ENCODE results near the gene NDRG4. TPM values are rescaled to one million over a fixed set of nuclear protein-coding genes. Genes with fewer than 3 reads are reported as not detected.

The NDRG4 gene, protein sequence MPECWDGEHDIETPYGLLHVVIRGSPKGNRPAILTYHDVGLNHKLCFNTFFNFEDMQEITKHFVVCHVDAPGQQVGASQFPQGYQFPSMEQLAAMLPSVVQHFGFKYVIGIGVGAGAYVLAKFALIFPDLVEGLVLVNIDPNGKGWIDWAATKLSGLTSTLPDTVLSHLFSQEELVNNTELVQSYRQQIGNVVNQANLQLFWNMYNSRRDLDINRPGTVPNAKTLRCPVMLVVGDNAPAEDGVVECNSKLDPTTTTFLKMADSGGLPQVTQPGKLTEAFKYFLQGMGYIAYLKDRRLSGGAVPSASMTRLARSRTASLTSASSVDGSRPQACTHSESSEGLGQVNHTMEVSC
- total RNA-seq = 88.5 and 229 TPM in 2 replicates

DNA sequence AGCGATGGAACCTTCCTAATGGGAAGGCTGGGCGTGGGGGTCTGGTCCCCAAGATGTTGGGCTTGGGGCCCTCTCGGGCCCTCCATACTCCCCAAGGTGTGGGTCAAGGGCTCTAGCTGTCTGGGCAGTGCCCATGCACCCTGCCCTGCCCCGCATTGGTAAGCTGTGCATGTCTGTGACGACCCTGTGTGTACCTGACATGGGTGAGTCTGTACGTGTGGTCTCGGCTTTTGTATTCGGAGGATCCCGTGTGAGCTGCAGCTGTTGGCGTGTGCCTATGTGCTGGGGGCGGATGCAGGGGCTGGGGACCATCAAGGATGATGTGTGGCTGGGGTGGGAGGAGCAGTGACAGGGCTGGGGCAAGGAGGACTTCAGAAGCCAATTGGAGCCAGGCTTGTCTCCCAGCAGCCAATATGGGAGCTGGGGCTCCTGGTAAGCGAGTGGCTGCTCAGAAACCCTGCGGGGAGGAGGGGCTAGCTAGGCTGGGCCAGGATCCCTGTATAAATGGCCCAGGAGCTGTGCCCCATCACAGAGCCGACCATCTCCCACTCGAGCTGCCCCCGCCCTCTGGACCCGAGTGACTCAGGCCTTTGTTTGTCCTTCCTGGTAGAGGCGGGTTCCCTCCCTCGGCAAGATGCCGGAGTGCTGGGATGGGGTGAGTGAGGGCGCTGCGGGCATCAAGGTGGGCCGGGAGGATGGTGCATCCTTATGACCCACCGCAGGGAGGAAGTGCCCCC is at the start of gene NDRG4:
Gene NDRG4 (plus strand): TSS at position 529 of the 737 bp plus-strand sequence. CDS start 106 bp downstream, at position 635.
- peak; percentile 56 to 67 for DNase-seq (ENCODE audit: low read depth in 2 of 2)

DNA sequence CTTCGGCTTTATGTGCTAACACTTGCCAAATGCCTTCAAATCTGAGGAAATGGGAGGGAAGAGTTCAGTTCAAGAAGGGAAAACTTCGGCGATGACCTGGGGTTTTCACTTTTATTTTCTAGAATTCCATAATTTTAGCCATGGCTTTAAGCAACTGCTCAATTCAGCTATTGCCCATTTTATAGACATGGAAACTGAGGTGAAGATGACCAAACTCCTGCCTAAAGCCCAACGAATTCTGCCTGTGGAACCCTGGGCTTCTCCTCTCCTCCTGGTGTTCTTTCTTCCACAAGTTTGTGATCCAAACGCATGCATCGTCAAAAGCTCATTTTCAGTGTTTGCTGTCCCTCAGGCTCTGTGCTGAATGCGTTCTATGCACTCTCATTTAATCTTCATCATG is 49.4 kb upstream of the NDRG4 start:
- no peak for DNase-seq (ENCODE audit: low read depth in 2 of 2)

DNA sequence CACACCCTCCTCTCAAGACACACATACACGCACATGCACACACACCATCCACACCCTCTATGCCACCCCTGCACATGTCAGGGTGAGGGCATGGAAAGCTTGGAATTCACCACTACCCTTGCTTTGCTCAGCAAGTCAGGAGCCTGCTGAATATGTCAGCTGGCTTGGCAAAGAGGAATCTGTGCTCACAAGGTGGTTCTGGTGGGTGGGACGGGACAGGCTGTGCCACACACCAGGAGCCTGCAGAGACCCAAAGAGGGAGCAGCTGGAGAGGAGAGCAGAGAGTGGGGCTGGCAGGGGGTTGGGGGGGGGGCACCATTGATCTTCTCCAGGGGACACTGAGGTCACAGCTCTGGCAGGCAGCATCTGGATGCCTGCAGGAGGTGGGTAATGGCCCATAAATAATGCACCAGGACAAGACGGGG is 48.7 kb upstream of the NDRG4 start:
- no peak for DNase-seq (ENCODE audit: low read depth in 2 of 2)

DNA sequence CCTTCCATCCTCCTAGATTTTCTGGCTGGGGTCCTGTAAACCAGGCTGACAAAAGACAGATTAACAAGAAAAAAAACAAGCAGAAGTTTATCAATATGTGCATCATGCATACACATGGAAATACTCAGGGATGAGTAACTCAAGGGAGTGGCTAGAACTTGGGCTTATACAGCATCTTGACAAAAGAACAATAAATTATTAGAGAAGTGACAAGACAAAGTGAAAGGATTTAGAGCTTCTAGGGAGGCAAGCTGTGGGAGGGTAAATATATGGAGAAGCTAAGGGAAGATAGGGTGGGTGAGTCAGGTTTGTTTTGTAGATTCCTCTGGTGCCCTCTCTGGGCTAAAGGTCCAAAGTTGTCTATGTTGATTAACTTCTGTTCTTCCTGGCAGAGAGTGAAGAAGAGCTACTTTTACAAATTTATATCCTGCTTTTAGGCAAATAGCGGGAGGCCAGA is 48.0 kb upstream of the NDRG4 start:
- peak in 1 of 2 donors; percentile 45 for DNase-seq (ENCODE audit: low read depth in 2 of 2)

DNA sequence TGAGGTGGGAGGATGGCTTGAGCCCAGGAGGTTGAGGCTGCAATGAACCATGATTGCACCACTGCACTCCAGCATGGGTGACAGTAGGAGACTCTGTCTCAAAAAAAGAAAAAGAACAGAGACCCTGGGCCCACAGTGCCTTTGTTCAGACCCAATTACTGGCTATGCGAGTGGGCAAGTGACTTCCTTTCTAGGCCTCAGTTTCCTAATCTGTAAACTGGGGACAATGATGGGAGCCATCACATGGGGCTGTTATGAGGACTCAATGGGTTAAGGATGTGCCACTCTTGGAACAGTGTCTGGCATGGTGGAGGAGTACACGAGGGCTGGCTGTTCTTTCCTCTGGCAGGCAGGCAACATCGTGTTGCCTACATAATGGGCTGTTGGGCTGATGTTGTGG is 47.3 kb upstream of the NDRG4 start:
- DNase-seq (ENCODE audit: low read depth in 2 of 2) = no peak

DNA sequence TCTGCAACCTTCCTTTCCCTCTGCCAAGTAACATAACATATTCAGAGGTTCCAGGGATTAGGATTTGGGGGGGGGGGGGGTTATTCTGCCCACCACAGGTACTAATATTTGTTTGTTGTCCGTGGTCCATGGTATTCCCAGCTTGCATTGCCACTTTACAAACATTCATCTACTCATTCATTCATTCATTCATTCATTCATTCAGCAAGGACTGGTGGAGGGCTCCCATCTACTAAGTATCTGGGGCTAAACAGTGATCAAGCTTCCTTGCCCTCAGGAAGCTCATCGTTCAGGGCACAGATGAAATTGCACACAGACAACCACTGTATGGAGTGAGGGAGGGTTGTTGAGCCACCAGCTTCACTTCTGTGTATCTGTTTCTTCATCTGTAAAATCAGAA is 45.8 kb upstream of the NDRG4 start:
- no peak for DNase-seq (ENCODE audit: low read depth in 2 of 2)

DNA sequence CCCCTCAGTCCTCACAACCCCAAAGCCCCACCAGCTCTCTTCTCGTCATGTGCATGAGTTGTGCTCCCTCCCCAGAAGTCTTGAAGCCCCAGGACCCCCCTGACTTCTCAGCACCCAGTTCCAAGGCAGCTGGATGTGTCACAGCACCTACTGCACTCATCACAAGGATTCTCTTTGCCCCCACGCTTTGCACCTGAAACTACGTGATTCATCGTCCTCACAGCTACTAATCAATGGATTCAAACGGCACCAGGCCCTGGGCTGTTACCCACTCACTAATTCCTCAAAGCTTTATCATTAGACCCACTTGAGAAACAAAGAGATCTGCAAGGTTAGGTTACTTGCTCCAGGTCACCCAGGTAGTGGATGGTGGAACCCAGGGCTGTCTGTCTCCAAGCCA is 45.1 kb upstream of the NDRG4 start:
- DNase-seq (ENCODE audit: low read depth in 2 of 2) = no peak

DNA sequence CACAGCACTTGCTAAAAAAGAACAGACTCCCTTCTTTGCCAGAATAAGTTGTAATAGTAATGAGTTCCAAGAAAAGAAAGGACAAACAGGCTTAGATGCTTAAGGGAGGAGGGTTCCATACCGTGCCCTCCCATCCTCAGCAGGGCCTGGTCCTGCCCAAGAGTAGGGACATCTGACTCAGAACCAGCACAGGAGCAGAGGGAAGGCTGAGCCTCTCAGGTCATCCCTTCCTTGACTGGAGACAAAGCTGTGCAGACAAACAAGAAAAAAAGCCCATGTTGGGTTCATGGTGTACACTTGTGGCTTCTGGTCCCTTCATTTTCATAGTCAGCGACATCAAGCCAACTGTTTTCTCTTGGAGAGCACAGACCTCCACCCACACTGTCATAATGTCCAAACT is 44.2 kb upstream of the NDRG4 start:
- DNase-seq (ENCODE audit: low read depth in 2 of 2) = no peak

DNA sequence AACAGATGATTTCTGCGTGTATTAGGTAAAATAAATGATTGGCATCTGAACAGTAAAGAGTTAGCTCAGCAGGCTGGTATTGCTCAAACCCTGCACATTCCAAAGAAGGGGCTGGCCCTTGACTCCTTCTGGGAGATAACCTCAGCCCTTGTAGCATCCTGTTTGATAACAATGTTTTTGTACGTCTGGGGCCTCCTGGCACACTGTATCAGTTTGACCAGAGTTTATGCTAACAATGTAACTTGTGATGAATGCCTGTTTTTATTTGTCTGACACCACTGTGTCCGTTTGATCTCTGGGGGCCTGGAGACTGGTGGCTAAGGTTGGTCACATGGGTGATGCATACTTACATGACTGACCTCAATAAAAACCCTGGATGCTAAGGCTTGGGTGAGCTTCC is 43.8 kb upstream of the NDRG4 start:
- DNase-seq (ENCODE audit: low read depth in 2 of 2) = peak in 1 of 2 donors; percentile 88

DNA sequence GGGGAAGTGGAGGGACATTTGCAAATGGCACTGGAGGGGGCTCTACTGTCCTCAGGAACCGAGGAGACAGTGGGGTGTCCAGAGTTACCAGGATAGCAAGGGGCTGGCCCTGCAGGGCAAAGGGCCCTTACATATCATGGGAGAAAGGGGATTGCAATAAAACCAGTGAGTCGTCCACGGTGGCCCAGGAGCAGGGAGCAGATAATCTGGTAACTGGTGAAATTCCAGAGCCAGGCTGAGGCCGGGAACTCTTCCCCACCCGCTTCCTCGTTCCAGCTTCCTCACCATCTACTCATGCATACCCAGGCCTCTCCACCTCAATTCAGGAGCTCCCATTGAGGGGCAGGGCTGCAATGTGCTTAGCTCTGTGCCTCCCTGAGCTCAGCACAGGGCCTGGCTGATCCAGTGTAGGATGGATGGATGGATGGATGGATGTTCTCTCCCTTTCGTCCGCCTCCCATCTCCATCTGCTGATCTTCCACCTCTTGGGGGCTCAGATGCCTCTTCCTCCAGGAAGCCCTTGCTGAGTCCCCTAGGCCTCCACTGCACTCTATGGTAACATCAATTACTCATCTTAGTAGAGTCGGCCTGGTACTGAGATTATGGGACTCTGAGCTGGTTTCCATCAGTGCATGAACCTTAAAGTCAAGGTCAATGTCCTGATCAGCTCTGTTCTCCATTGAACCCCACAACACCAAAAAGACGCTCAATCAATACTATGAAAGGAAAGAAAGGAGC is 41.2 kb upstream of the NDRG4 start:
- DNase-seq (ENCODE audit: low read depth in 2 of 2) = no peak

DNA sequence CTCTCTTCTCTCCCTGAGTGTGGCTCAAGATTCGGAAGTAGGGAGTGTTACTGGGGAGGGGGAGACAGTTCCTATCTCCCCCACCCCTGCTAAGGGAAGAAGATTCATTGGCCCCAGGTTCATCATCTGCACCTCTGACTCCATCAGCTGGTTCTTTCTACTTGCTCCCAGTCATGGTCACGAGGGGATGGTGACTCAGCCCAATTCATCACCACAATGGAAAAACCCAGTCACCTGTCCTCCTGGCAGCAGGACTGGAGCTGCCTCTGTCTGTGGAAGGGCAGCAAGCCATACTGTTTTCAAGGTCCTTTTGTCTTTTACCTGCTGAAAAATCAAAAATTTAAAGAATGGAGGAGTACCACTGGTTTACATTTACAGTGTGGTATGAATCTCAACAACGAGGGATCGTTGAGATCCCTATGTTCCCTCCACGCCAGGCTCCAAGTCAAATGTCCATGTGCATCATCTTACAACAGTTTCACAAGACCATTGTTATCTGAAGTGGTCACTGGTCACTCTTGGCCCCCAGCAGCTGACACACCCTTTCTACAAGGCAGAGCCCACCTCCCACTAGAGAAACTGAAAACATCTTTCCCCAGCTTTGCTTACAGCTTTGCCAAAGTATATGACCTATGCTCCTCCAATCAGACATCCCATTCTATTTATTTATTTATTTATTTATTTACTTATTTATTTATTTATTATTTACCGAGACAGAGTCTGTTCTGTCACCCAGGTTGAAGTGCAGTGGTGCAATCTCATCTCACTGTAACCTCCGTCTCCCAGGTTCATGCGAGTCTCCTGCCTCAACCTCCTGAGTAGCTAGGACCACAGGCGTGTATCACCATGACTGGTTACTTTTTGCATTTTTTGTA is 40.4 kb upstream of the NDRG4 start:
- peak; percentile 72 to 97 for DNase-seq (ENCODE audit: low read depth in 2 of 2)

DNA sequence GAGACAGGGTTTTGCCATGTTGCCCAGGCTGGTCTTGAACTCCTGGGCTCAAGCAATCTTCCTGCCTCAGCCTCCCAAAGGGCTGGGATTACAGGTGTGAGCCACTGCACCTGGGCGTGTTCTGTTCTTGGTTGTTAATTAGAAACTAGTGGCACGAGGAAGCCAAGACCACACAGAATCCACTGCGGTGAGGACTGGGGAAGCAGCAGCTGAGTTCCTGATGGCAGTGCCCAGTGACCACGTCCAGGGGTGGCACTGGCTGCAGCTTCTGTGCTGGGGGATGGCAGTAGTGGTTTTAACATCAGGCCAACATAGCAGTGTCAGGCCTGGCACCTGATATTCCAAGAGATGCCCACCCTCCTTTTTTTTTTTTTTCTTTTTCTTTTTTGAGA is 39.7 kb upstream of the NDRG4 start:
- DNase-seq (ENCODE audit: low read depth in 2 of 2) = no peak

DNA sequence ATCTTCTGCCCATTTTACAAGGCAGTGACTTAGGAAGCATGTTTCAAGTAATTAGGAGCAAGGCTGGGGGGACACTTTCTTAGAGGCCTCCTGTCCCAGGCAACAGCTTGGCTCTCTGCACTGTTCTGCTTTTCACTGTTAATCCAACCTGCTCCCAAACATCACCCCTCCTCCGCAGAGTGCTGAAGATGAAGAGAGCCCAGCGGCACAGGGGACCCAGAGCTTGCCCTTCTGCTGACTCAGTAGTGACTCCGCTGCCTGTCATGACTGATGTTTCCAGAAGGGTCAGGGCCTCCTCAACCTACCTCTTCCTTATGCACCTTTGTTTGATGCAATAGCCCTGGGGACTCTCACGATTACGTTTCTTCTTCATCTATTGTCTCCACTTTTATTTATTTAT is 38.9 kb upstream of the NDRG4 start:
- DNase-seq (ENCODE audit: low read depth in 2 of 2) = no peak

DNA sequence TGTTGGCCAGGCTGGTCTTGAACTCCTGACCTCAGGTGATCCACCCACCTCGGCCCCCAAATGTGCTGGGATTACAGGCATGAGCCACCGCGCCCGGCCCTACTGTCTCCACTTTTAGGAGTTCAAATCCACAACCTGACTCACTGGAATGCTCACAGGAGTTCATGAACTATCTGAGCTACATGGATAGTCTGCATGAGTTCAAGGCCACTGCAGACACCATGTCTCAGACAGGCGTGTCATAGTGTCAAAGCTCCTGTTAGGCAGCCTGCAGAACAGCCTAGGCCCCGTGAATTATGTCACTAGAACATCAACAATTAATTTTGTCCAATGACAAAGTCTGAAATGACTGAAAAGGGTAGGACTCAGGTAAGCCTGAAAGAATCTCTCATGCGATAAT is 38.3 kb upstream of the NDRG4 start:
- no peak for DNase-seq (ENCODE audit: low read depth in 2 of 2)

DNA sequence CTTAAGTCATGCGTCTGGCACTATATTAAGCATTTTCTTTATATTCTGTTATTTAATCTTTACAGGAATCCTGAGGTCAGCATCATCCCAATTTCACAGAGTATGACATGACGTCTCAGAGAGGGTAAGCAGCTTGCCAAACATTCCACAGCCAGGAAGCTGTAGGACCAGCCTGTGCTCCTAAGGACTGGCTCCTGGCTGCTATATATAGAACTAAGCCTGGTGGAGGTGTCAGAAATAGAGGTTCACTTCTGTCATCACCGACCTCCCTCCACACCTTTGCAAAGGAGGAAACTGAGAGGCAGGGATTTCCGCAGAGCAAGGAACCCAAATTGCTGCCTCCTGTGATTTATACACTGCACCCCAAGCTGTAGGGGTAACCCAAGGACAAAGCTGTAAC is 37.9 kb upstream of the NDRG4 start:
- no peak for DNase-seq (ENCODE audit: low read depth in 2 of 2)

DNA sequence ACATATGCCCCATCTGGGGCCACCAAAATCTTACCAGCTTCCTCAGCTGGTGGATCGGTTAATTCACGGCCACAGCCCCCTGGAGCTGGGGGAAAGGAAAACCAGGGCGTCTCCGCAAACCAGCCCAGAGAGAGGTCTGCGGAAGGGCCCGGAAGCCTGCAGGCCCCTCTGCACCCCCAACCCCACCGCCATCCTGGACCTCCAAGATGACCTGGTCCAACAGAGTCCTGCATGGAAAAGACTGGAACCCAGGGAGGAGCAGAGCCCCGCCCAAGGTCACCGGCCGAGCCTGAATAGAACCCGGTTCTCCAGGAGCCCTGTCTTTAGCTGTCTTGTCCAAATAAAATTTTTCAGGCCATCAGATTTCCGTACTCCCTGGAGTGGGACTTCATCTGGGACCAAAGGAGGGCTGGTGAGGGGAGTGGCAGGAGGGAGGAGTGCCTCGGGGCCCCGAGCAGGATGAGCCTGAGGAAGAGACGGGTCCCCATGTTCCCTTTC is 37.4 kb upstream of the NDRG4 start:
- DNase-seq (ENCODE audit: low read depth in 2 of 2) = no peak

DNA sequence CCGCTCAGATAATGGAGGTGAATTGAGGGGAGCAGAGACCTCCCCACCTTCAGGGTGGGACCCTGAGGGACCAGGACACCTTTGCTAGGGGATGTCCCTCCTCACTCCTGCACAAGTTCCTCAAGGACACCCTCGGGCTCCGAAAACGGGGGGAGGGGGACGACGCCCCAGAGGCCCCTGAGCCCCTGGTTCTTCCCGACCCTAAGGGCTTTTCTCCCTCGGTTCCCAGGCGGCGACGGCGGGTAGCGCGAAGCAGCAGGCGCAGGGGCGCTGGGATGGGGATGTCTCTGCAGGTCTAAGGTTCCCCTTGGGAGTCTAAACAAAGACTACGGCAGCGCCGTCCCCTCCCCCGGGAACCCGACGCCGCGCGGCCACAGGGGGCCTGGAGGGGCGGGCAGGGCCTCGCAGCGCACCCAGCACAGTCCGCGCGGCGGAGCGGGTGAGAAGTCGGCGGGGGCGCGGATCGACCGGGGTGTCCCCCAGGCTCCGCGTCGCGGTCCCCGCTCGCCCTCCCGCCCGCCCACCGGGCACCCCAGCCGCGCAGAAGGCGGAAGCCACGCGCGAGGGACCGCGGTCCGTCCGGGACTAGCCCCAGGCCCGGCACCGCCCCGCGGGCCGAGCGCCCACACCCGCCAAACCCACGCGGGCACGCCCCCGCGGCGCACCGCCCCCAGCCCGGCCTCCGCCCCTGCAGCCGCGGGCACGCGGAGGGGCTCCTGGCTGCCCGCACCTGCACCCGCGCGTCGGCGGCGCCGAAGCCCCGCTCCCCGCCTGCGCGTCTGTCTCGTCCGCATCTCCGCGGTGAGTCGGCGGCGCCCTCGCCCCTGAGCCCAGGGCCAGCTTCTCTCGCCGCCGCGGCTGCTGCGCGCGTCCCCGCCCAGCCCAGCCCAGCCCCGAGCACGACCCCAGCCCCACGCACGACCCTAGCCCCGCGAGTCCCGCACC is 36.7 kb upstream of the NDRG4 start:
- peak in 1 of 2 donors; percentile 74 for DNase-seq (ENCODE audit: low read depth in 2 of 2)

DNA sequence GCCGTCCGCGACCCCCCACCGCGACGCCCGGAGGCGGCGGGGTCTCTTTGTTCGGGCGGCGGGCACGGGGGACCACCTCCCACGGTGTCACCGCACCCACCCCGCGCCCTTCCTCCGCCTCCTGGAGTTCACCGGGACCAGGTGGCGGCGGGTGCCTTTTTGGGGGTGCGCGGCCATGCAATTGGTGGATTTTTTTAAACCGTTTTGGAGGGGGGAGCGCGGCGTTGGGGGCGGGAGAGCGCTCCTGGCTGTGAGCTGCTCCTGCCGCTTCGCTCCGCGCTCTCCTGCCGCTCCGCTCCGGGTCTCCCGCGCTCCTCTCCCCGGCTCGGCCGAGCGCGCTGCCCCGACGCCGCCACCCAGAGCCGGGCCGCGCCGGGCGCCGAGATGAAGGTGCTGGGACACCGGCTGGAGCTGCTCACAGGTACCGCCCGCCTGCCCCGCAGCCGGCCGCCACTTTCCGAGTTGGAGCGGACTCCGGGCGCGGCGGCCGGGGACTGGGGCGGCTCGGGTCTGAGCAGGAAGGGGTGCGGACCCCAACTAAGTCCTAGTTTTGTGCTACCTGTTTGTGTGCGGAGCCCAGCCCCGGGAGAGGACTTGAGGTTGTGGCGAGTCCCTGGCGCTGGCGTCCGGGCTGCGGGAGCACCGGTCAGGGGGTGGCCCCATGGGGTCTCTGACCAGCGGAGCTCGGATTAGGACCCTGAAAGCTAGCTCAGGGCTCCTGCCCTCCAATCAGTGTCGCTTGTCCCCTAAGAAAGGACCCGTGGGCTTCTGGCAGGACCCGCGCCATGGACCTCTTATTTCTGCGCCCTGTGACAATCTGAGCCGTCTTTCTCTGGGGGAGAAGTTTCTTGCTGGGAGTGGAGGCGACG is 35.7 kb upstream of the NDRG4 start:
- DNase-seq (ENCODE audit: low read depth in 2 of 2) = peak in 1 of 2 donors; percentile 62

Data from lung microvascular endothelial cell (primary cell).